IMR-90 (cell line): ENCODE measurements around the gene NR2F2. TPM values are rescaled to one million over a fixed set of nuclear protein-coding genes. Genes with fewer than 3 reads are reported as not detected.

Experiments used
- ATAC-seq: fragments of 200-7000 bp; cut with Tn5 transposase; 2 replicates; pipeline ENCODE4 v1.9.1; 2020; ENCODE audit warnings: low read depth, mild to moderate bottlenecking, moderate library complexity
- BruUV-seq: library from RNA; stranded (reverse); fragments of 400-500 nt; replicated peaks from 2 replicates; lab custom pipeline; 2021; lab: Mats Ljungman, UMichigan
- CTCF ChIA-PET: fragments of 300-600 bp; formaldehyde crosslinking; extraction: SDS; loops from one replicate; lab custom pipeline; 2021; ENCODE audit warnings: antibody characterized with exemption; lab: Yijun Ruan, JAX
- POLR2A ChIA-PET: fragments of 300-600 bp; sonication (Branson Sonifier 250); formaldehyde crosslinking; loops from one replicate; lab custom pipeline; 2022; ENCODE audit warnings: antibody characterized with exemption; ENCODE audit not compliant: unreplicated experiment; lab: Charles Lee
- DNase-seq: peaks from one replicate; pipeline ENCODE4 v3.0.0; 2013
- H2AFZ ChIP-seq: replicated peaks from 2 replicates; pipeline ENCODE3; 2013; ENCODE audit warnings: low read length, mild to moderate bottlenecking; ENCODE audit not compliant: poor library complexity
- H2AK5ac ChIP-seq: 2 replicates; pipeline ENCODE4 v1.6.1; 2013; ENCODE audit warnings: low read depth, low read length, inconsistent platforms
- H2AK9ac ChIP-seq: replicated peaks from 2 replicates; pipeline ENCODE3; 2013; ENCODE audit warnings: mild to moderate bottlenecking, low read depth, low read length, moderate library complexity; ENCODE audit not compliant: poor library complexity
- H2BK120ac ChIP-seq: 2 replicates; pipeline ENCODE4 v1.6.1; 2013; ENCODE audit warnings: low read depth, low read length, inconsistent platforms
- H2BK15ac ChIP-seq: 3 replicates; pipeline ENCODE4 v1.6.1; 2013; ENCODE audit warnings: low read depth, low read length, inconsistent platforms
- H2BK20ac ChIP-seq: 2 replicates; pipeline ENCODE4 v1.6.1; 2013; ENCODE audit warnings: low read depth, mild to moderate bottlenecking, inconsistent platforms, low read length, moderate library complexity
- H2BK5ac ChIP-seq: 2 replicates; pipeline ENCODE4 v1.6.1; 2013; ENCODE audit warnings: mild to moderate bottlenecking, low read depth, low read length, inconsistent platforms; ENCODE audit not compliant: poor library complexity, severe bottlenecking
- H3K14ac ChIP-seq: replicated peaks from 2 replicates; pipeline ENCODE4 v1.6.1; 2013; ENCODE audit warnings: low read depth, low read length, inconsistent platforms
- H3K18ac ChIP-seq: 2 replicates; pipeline ENCODE4 v1.6.1; 2013; ENCODE audit warnings: low read depth, low read length, control low read depth
- H3K23ac ChIP-seq: 2 replicates; pipeline ENCODE4 v1.6.1; 2013; ENCODE audit warnings: low read depth, low read length, inconsistent platforms
- H3K27ac ChIP-seq: 2 replicates; pipeline ENCODE4 v1.5.1; 2013; ENCODE audit warnings: mild to moderate bottlenecking, control low read depth, low read length; ENCODE audit not compliant: insufficient read depth
- H3K27me3 ChIP-seq: 2 replicates; pipeline ENCODE4 v1.6.1; 2013; ENCODE audit warnings: low read length; ENCODE audit not compliant: control insufficient read depth, insufficient read depth
- H3K36me3 ChIP-seq: 2 replicates; pipeline ENCODE4 v1.6.1; 2013; ENCODE audit warnings: low read length, mixed read lengths; ENCODE audit not compliant: control insufficient read depth, insufficient read depth
- H3K4ac ChIP-seq: 2 replicates; pipeline ENCODE4 v1.6.1; 2013; ENCODE audit warnings: low read depth, low read length, inconsistent platforms
- H3K4me1 ChIP-seq: 2 replicates; pipeline ENCODE4 v1.6.1; 2013; ENCODE audit warnings: low read length, mixed read lengths; ENCODE audit not compliant: control insufficient read depth, insufficient read depth
- H3K4me2 ChIP-seq: 2 replicates; pipeline ENCODE4 v1.6.1; 2013; ENCODE audit warnings: low read depth, mild to moderate bottlenecking, control low read depth, low read length, moderate library complexity
- H3K4me3 ChIP-seq: 2 replicates; pipeline ENCODE4 v1.5.1; 2013; ENCODE audit warnings: low read depth, mild to moderate bottlenecking, control low read depth, low read length, moderate library complexity; ENCODE audit not compliant: insufficient read depth
- H3K56ac ChIP-seq: 2 replicates; pipeline ENCODE4 v1.6.1; 2013; ENCODE audit warnings: low read length, inconsistent platforms; ENCODE audit not compliant: insufficient read depth; ENCODE audit errors: extremely low read depth
- H3K79me1 ChIP-seq, 2 experiments: 2 replicates each; pipeline ENCODE4 v1.6.1; 2013; ENCODE audit warnings: low read length in 2 of 2, inconsistent platforms in 1 of 2, low read depth in 1 of 2
- H3K9ac ChIP-seq: 2 replicates; pipeline ENCODE4 v1.6.1; 2013; ENCODE audit warnings: low read depth, low read length, control low read depth
- H3K9me1 ChIP-seq: 2 replicates; pipeline ENCODE4 v1.6.1; 2013; ENCODE audit warnings: low read length, inconsistent platforms; ENCODE audit not compliant: insufficient read depth
- H3K9me3 ChIP-seq: 2 replicates; pipeline ENCODE4 v1.6.1; 2013; ENCODE audit warnings: low read length; ENCODE audit not compliant: control insufficient read depth, insufficient read depth
- H4K20me1 ChIP-seq: 2 replicates; pipeline ENCODE4 v1.6.1; 2013; ENCODE audit warnings: low read length, inconsistent platforms; ENCODE audit not compliant: insufficient read depth
- H4K5ac ChIP-seq: 2 replicates; pipeline ENCODE4 v1.6.1; 2013; ENCODE audit warnings: mild to moderate bottlenecking, low read depth, low read length, control low read depth
- H4K8ac ChIP-seq, 2 experiments: 2 replicates each; pipeline ENCODE4 v1.6.1; 2013; ENCODE audit warnings: low read depth in 2 of 2, low read length in 2 of 2, control low read depth in 1 of 2, inconsistent platforms in 1 of 2
- H4K91ac ChIP-seq: 2 replicates; pipeline ENCODE4 v1.6.1; 2013; ENCODE audit warnings: low read depth, low read length, inconsistent platforms; ENCODE audit not compliant: insufficient read depth
- BHLHE40 ChIP-seq: fragments of 150-350 bp; IDR thresholded peaks from 2 replicates; pipeline ENCODE4 v1.6.1; 2016; ENCODE audit warnings: mild to moderate bottlenecking, low read depth, low read length
- CEBPB ChIP-seq: IDR thresholded peaks from 2 replicates; pipeline ENCODE4 v1.6.1; 2012; ENCODE audit warnings: low read depth, low read length, improper control_type of control experiment
- CHD1 ChIP-seq: IDR thresholded peaks from 2 replicates; pipeline ENCODE4 v1.6.1; 2012; ENCODE audit warnings: low read depth, low read length, improper control_type of control experiment
- MAZ ChIP-seq: IDR thresholded peaks from 2 replicates; pipeline ENCODE4 v1.6.1; 2012; ENCODE audit warnings: low read depth, mild to moderate bottlenecking, low read length, improper control_type of control experiment, moderate library complexity, borderline replicate concordance
- RCOR1 ChIP-seq: IDR thresholded peaks from 2 replicates; pipeline ENCODE4 v1.6.1; 2012; ENCODE audit warnings: mild to moderate bottlenecking, low read length, improper control_type of control experiment; ENCODE audit not compliant: insufficient replicate concordance
- WGBS, 2 experiments: methylation state at CpG; one replicate each; pipeline versions ENCODE4 v1.1.5 to v1.1.7; 2013; ENCODE audit warnings: missing lambda C conversion rate in 2 of 2; ENCODE audit not compliant: insufficient read length in 1 of 2; ENCODE audit errors: extremely low coverage in 2 of 2; 5-methylcytosine and 5-hydroxymethylcytosine counted together
- dilution Hi-C: fragments of 300-500 bp; cut with HindIII; formaldehyde crosslinking; loops from one replicate; pipeline ENCODE4 v1.14.3; 2018; ENCODE audit warnings: low sequenced_read_pairs; ENCODE audit not compliant: unreplicated experiment
- in situ Hi-C: fragments of 300-500 bp; cut with MboI; formaldehyde crosslinking; loops from 3 replicates; pipeline ENCODE4 v1.14.3; 2019; ENCODE audit warnings: low sequenced_read_pairs, inconsistent platforms, mixed read lengths
- intact Hi-C: fragments of 100-400 bp; cut with micrococcal nuclease; formaldehyde crosslinking; loops from 2 replicates; pipeline ENCODE4 v1.10.0; 2022
- polyA plus RNA-seq, 3 experiments: library from polyadenylated mRNA; depleted of rRNA; stranded (reverse); fragments of >200 nt; gene quantifications; 2 replicates each; pipeline ENCODE4 v1.2.3, GENCODE V29; 2012; ENCODE audit warnings: low replicate concordance in 1 of 3
- total RNA-seq: library from RNA; depleted of rRNA; stranded (reverse); fragments of >200 nt; gene quantifications from 2 replicates; pipeline ENCODE4 v1.2.3, GENCODE V29; 2012
- TF ChIP-seq, protein P1 (sequence below): fragments of 150-350 bp; IDR thresholded peaks from 2 replicates; pipeline ENCODE4 v1.6.1; 2016; ENCODE audit warnings: low read depth, mild to moderate bottlenecking, low read length, moderate library complexity, borderline replicate concordance

NR2F2 gene
- total and polyA plus RNA-seq, 2 of the 4 experiments (the other 2 are of a cell fraction), result 20.3 to 161 TPM

- peak overlapping the region; percentile 7 for H2AFZ ChIP-seq
- H4K8ac ChIP-seq, result peak overlapping the region in 1 of 2 experiments; percentile 9; a peak in 1 of 4 replicates
- H3K79me1 ChIP-seq, result peaks cover 19 to 42% of the 10 kb centered on the region in 2 experiments
- no peaks in the 10 kb centered on the region for H3K9me1 ChIP-seq
- in situ Hi-C loops (no loop called here), dilution Hi-C loops (no loop called here), intact Hi-C loops (loop anchor here (5.0 to 10.0 kb wide), 2 partner anchors 223 to 1936 kb away; no protein-coding TSS in a partner anchor)
- no peak overlapping the region for H3K18ac ChIP-seq
- no peak overlapping the region for H3K4ac ChIP-seq
- H2BK120ac ChIP-seq, result no peak overlapping the region
- H2AK9ac ChIP-seq, result peak overlapping the region; percentile 14
- ATAC-seq, result no peak
- POLR2A ChIA-PET, result no interaction called here
- no peaks in the 10 kb centered on the region for H3K27me3 ChIP-seq
- no peak for DNase-seq
- 85% methylated on average over 4 of the region's 21 CpGs; no CpG with 5 or more reads in 1 of the 2 experiments for WGBS, 2 experiments
- no peak overlapping the region for H3K4me2 ChIP-seq
- no peak overlapping the region for H3K27ac ChIP-seq
- CTCF ChIA-PET, result no interaction called here
- H3K14ac ChIP-seq, result no peak overlapping the region
- H3K9me3 ChIP-seq, result no peaks in the 10 kb centered on the region
- no peaks in the 10 kb centered on the region for H4K20me1 ChIP-seq
- BruUV-seq, result no TSS peak
- no peak overlapping the region for H4K5ac ChIP-seq
- no peak overlapping the region for H2BK20ac ChIP-seq
- no peak overlapping the region for H2AK5ac ChIP-seq
- no peak overlapping the region for H3K56ac ChIP-seq
- H2BK5ac ChIP-seq, result no peak overlapping the region
- H3K23ac ChIP-seq, result no peak overlapping the region
- H3K9ac ChIP-seq, result no peak overlapping the region
- H3K36me3 ChIP-seq, result no peaks in the 10 kb centered on the region
- H3K4me3 ChIP-seq, result no peak overlapping the region
- no peak overlapping the region for H4K91ac ChIP-seq
- no peak for TF ChIP-seq CEBPB
- TF ChIP-seq BHLHE40, result no peak
- TF ChIP-seq CHD1, result no peak
- no peak for TF ChIP-seq RCOR1
- TF ChIP-seq, protein P1, sequence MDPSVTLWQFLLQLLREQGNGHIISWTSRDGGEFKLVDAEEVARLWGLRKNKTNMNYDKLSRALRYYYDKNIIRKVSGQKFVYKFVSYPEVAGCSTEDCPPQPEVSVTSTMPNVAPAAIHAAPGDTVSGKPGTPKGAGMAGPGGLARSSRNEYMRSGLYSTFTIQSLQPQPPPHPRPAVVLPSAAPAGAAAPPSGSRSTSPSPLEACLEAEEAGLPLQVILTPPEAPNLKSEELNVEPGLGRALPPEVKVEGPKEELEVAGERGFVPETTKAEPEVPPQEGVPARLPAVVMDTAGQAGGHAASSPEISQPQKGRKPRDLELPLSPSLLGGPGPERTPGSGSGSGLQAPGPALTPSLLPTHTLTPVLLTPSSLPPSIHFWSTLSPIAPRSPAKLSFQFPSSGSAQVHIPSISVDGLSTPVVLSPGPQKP, result no peak
- TF ChIP-seq MAZ, result no peak
- H2BK15ac ChIP-seq, result no peak overlapping the region
- peaks cover 8% of the 10 kb centered on the region; the same call in 1 of the 2 replicates for H3K4me1 ChIP-seq
Measured at GRCh38 chr15:96358821-96359615, 28.5 kb downstream of the NR2F2 start.
